SU-DHL-6 (cell line): ENCODE measurements around the gene LHFPL3.
"Not testable (repeated sequence)": the region's sequence is repeated elsewhere in the genome, so short reads cannot be mapped to it uniquely, and the experiment has no call there.

ENCODE experiments used
- H2AFZ ChIP-seq: fragments of 200-600 bp; sonication (generic); 2 replicates; pipeline ENCODE4 v1.6.1; 2014; ENCODE audit warnings: low read depth, mild to moderate bottlenecking, moderate library complexity, mixed read lengths, antibody characterized with exemption, low read length; ENCODE audit not compliant: severe bottlenecking
- H3F3A ChIP-seq: fragments of 200-600 bp; shearing (Covaris generic); 2 replicates; pipeline ENCODE4 v1.6.0; 2016; ENCODE audit warnings: antibody characterized with exemption, mild to moderate bottlenecking; ENCODE audit not compliant: insufficient read depth
- H3K27ac ChIP-seq: fragments of 200-600 bp; sonication (generic); 2 replicates; pipeline ENCODE4 v1.5.1; 2016; ENCODE audit warnings: low read depth, mild to moderate bottlenecking, low read length, moderate library complexity, mixed read lengths
- H3K27me3 ChIP-seq: fragments of 200-600 bp; sonication (generic), shearing (Covaris generic); 2 replicates; pipeline ENCODE4 v1.6.0; 2014; ENCODE audit warnings: mild to moderate bottlenecking, low read length
- H3K36me3 ChIP-seq: fragments of 200-600 bp; sonication (generic); 2 replicates; pipeline ENCODE4 v1.6.1; 2014; ENCODE audit warnings: mild to moderate bottlenecking, low read length, mixed read lengths
- H3K4me2 ChIP-seq: fragments of 300-600, 200-600 bp; shearing (Covaris generic), sonication (generic); 2 replicates; pipeline ENCODE4 v1.6.0; 2014; ENCODE audit warnings: low read length, low read depth, mild to moderate bottlenecking; ENCODE audit not compliant: poor library complexity, severe bottlenecking
- H3K4me3 ChIP-seq: fragments of 200-600 bp; sonication (generic); 2 replicates; pipeline ENCODE4 v1.5.1; 2014; ENCODE audit warnings: antibody characterized with exemption, low read length, mild to moderate bottlenecking, mixed read lengths; ENCODE audit not compliant: insufficient read depth, poor library complexity, severe bottlenecking
- H3K79me2 ChIP-seq: fragments of 200-600 bp; sonication (generic); 2 replicates; pipeline ENCODE4 v1.6.1; 2014; ENCODE audit warnings: mild to moderate bottlenecking, low read length, moderate library complexity; ENCODE audit not compliant: insufficient read depth
- H3K9ac ChIP-seq: fragments of 200-600 bp; sonication (generic); 2 replicates; pipeline ENCODE4 v1.7.0; 2014; ENCODE audit warnings: mild to moderate bottlenecking, low read length
- H3K9me2 ChIP-seq: fragments of 200-600 bp; sonication (generic); replicated peaks from 2 replicates; pipeline ENCODE4 v1.6.1; 2014; ENCODE audit warnings: low read length; ENCODE audit not compliant: insufficient read depth
- H3K9me3 ChIP-seq: fragments of 200-600 bp; sonication (generic); 2 replicates; pipeline ENCODE4 v1.6.1; 2014; ENCODE audit warnings: low read length, mixed read lengths; ENCODE audit not compliant: insufficient read depth
- H4K20me1 ChIP-seq: fragments of 200-600 bp; sonication (generic); 2 replicates; pipeline ENCODE4 v1.6.1; 2014; ENCODE audit warnings: low read depth, mild to moderate bottlenecking, antibody characterized with exemption, low read length, moderate library complexity, mixed read lengths
- EZH2phosphoT487 ChIP-seq: fragments of 200-600 bp; sonication (generic), shearing (Covaris generic); conservative IDR thresholded peaks from 2 replicates; pipeline ENCODE4 v1.6.1; 2018; ENCODE audit warnings: mild to moderate bottlenecking, antibody characterized with exemption, low read length, moderate library complexity, mixed read lengths
- TF ChIP-seq, protein P1 (sequence below): fragments of 200-600 bp; sonication (generic); IDR thresholded peaks from one replicate; pipeline ENCODE4 v1.5.1; 2017; ENCODE audit warnings: antibody characterized with exemption, mild to moderate bottlenecking, low read length, moderate library complexity; ENCODE audit not compliant: insufficient read depth, poor library complexity, severe bottlenecking

LHFPL3 gene

GRCh38 chr7:104921596-104921995 lies 593.2 kb downstream of the LHFPL3 start:
- no peak for TF ChIP-seq EZH2phosphoT487
- TF ChIP-seq, protein P1, sequence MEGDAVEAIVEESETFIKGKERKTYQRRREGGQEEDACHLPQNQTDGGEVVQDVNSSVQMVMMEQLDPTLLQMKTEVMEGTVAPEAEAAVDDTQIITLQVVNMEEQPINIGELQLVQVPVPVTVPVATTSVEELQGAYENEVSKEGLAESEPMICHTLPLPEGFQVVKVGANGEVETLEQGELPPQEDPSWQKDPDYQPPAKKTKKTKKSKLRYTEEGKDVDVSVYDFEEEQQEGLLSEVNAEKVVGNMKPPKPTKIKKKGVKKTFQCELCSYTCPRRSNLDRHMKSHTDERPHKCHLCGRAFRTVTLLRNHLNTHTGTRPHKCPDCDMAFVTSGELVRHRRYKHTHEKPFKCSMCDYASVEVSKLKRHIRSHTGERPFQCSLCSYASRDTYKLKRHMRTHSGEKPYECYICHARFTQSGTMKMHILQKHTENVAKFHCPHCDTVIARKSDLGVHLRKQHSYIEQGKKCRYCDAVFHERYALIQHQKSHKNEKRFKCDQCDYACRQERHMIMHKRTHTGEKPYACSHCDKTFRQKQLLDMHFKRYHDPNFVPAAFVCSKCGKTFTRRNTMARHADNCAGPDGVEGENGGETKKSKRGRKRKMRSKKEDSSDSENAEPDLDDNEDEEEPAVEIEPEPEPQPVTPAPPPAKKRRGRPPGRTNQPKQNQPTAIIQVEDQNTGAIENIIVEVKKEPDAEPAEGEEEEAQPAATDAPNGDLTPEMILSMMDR: no peak
- no peaks in the 10 kb centered on the region for H4K20me1 ChIP-seq
- H2AFZ ChIP-seq: no peak overlapping the region
- H3K9me3 ChIP-seq: no peaks in the 10 kb centered on the region
- H3K9me2 ChIP-seq: no peaks in the 10 kb centered on the region
- no peaks in the 10 kb centered on the region for H3K79me2 ChIP-seq
- H3K4me3 ChIP-seq: no peak overlapping the region
- H3K36me3 ChIP-seq: no peaks in the 10 kb centered on the region
- no peak overlapping the region for H3K27ac ChIP-seq
- no peaks in the 10 kb centered on the region for H3F3A ChIP-seq
- no peak overlapping the region for H3K9ac ChIP-seq
- no peaks in the 10 kb centered on the region for H3K27me3 ChIP-seq
- H3K4me2 ChIP-seq: no peak overlapping the region

GRCh38 chr7:104922182-104923009 lies 594.0 kb downstream of the LHFPL3 start:
- Histone ChIP-seq H3K27me3 (no peaks in the 10 kb centered on the region), H4K20me1 (no peaks in the 10 kb centered on the region), H3K79me2 (no peaks in the 10 kb centered on the region), H3K36me3 (no peaks in the 10 kb centered on the region), H3K4me2 (no peak overlapping the region), H3K9me2 (no peaks in the 10 kb centered on the region), H2AFZ (no peak overlapping the region), H3K9me3 (no peaks in the 10 kb centered on the region), H3K4me3 (no peak overlapping the region), H3F3A (no peaks in the 10 kb centered on the region), H3K9ac (no peak overlapping the region), H3K27ac (no peak overlapping the region)
- TF ChIP-seq EZH2phosphoT487: no peak
- TF ChIP-seq, protein P1: no peak

DNA sequence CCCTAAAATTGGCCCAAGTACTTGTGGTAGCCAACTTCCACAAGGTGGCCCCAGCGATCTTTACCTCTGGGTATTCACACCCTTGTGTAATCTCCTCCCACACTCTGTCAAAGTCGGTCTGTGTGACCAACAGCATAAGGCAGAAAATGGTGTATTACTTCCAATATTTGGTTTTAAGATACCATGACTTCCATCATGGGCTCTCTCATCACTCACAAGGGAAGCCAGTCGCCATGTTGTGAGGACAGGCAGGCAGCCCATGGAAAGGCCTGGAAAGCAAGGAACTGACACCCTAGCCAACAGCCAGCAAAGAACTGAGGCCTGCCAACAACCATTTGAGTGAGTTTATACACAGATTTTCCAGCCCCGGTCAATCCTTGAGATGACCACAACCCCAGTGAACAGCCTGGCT lies 594.6 kb downstream of the LHFPL3 start:
- H2AFZ ChIP-seq: peak overlapping the region; percentile 78
- no peaks in the 10 kb centered on the region for H4K20me1 ChIP-seq
- H3K79me2 ChIP-seq: no peaks in the 10 kb centered on the region
- no peaks in the 10 kb centered on the region for H3K27me3 ChIP-seq
- H3K9me2 ChIP-seq: no peaks in the 10 kb centered on the region
- no peaks in the 10 kb centered on the region for H3K36me3 ChIP-seq
- no peaks in the 10 kb centered on the region for H3F3A ChIP-seq
- no peak overlapping the region for H3K4me3 ChIP-seq
- no peak for TF ChIP-seq EZH2phosphoT487
- TF ChIP-seq, protein P1: peak; percentile 93
- H3K4me2 ChIP-seq: no peak overlapping the region
- no peaks in the 10 kb centered on the region for H3K9me3 ChIP-seq
- no peak overlapping the region for H3K9ac ChIP-seq
- H3K27ac ChIP-seq: no peak overlapping the region

GRCh38 chr7:104926189-104926588 lies 597.8 kb downstream of the LHFPL3 start:
- not testable (repeated sequence) for H3K9ac ChIP-seq, H3K4me2 ChIP-seq, H3K9me2 ChIP-seq, H3K27ac ChIP-seq, H3K79me2 ChIP-seq, H3K36me3 ChIP-seq, H3K4me3 ChIP-seq, H4K20me1 ChIP-seq, H2AFZ ChIP-seq, H3K27me3 ChIP-seq, H3K9me3 ChIP-seq, H3F3A ChIP-seq
